ENCODE data around the gene GET3. TPM values are rescaled to one million over a fixed set of nuclear protein-coding genes. Genes with fewer than 3 reads are reported as not detected.

GET3 gene
- total and polyA plus RNA-seq, 2 of the 13 experiments (the other 11 are each of a cell fraction or from before 2014, with no cell fraction given): 57.7 to 59.4 TPM

GRCh38 chr19:12733369-12734214 lies 3.7 kb upstream of the GET3 start (continued):
- TF ChIP-seq ZBTB33 (CRISPR knock-in tag; IDR thresholded peaks at IDR 0.05) (no peak), NR2C2 (CRISPR knock-in tag; IDR thresholded peaks at IDR 0.05; ENCODE audit: borderline replicate concordance) (no peak), ISL2 (CRISPR knock-in tag; IDR thresholded peaks at IDR 0.05) (no peak), TFDP1 (CRISPR knock-in tag; IDR thresholded peaks at IDR 0.05; ENCODE audit: borderline replicate concordance) (no peak), ELK4 (CRISPR knock-in tag; IDR thresholded peaks at IDR 0.05; ENCODE audit: borderline replicate concordance) (no peak), FOSL1 (CRISPR knock-in tag; IDR thresholded peaks at IDR 0.05; ENCODE audit: borderline replicate concordance) (no peak), PCBP2 (optimal IDR thresholded peaks at IDR 0.05; ENCODE audit: low read depth, low read length, poor library complexity, severe bottlenecking) (no peak), ZNF773 (CRISPR knock-in tag; IDR thresholded peaks at IDR 0.05; ENCODE audit: borderline replicate concordance) (no peak), ZSCAN21 (CRISPR knock-in tag; IDR thresholded peaks at IDR 0.05; ENCODE audit: borderline replicate concordance) (no peak), ZBTB38 (CRISPR knock-in tag; IDR thresholded peaks at IDR 0.05) (no peak), ZNF589 (CRISPR knock-in tag; conservative IDR thresholded peaks at IDR 0.05) (no peak), REST (IDR thresholded peaks at IDR 0.05; ENCODE audit: borderline replicate concordance in 1 of 2, low read depth in 1 of 2, low read length in 2 of 2) (no peak), GATA4 (IDR thresholded peaks at IDR 0.05; ENCODE audit: borderline replicate concordance, low read depth) (no peak), ZNF775 (CRISPR knock-in tag; IDR thresholded peaks at IDR 0.05; ENCODE audit: borderline replicate concordance) (no peak), ZNF496 (CRISPR knock-in tag; IDR thresholded peaks at IDR 0.05; ENCODE audit: insufficient replicate concordance) (no peak), ELF1 (CRISPR knock-in tag; IDR thresholded peaks at IDR 0.05) (no peak), SOX13 (IDR thresholded peaks at IDR 0.05) (no peak), SOX13 (CRISPR knock-in tag; conservative IDR thresholded peaks at IDR 0.05 in 1 of 2, IDR thresholded peaks at IDR 0.05 in 1 of 2) (no peak), POLR2AphosphoS5 (IDR thresholded peaks at IDR 0.05; ENCODE audit: low read depth, low read length) (no peak), ZNF180 (CRISPR knock-in tag; IDR thresholded peaks at IDR 0.05; ENCODE audit: borderline replicate concordance, low read depth) (no peak), ZNF326 (CRISPR knock-in tag; IDR thresholded peaks at IDR 0.05; ENCODE audit: borderline replicate concordance) (no peak)

Measured in HepG2 (cell line).